Lower leg skin (tissue), 4 donors: ENCODE data around the gene LHFPL3. TPM values are rescaled to one million over a fixed set of nuclear protein-coding genes. Genes with fewer than 3 reads are reported as not detected.

Experiments
- DNase-seq, 2 donors: peaks; one replicate each; pipeline ENCODE4 v3.0.0-alpha.2; 2019; ENCODE audit warnings: low spot score in 2 of 2
- H3K4me3 ChIP-seq: fragments of 200-600 bp; sonication (generic); 2 replicates; pipeline ENCODE4 v1.5.1; 2017; ENCODE audit warnings: mild to moderate bottlenecking, low read depth; ENCODE audit not compliant: poor library complexity, severe bottlenecking
- CTCF ChIP-seq, 3 donors: fragments of 450-650 bp; IDR thresholded peaks; one replicate each; pipeline ENCODE4 v1.5.1; 2016; ENCODE audit warnings: antibody characterized with exemption in 3 of 3, mild to moderate bottlenecking in 3 of 3, moderate library complexity in 2 of 3
- POLR2A ChIP-seq, 2 donors: fragments of 450-650 bp; IDR thresholded peaks; one replicate each; pipeline ENCODE4 v1.6.1; 2016 to 2017; ENCODE audit warnings: antibody characterized with exemption in 2 of 2, mild to moderate bottlenecking in 1 of 2, moderate library complexity in 1 of 2
- WGBS, 2 donors: methylation state at CpG; one replicate each; pipeline ENCODE4 v1.1.5; 2018; 5-methylcytosine and 5-hydroxymethylcytosine counted together
- intact Hi-C: fragments of 100-400 bp; cut with DNase I; formaldehyde crosslinking; loops from one replicate; pipeline ENCODE4 v1.15.0; 2023; ENCODE audit warnings: low total_unique reads
- total RNA-seq, 4 donors: library from RNA; depleted of rRNA; stranded (reverse); fragments of >200 nt; gene quantifications; one replicate each; pipeline ENCODE4 v1.1.0, GENCODE V29; 2016

LHFPL3 gene
- total RNA-seq, 4 donors from 2014 or later: 0.16 to 2.4 TPM; not detected in 2

- TF ChIP-seq POLR2A (IDR thresholded peaks at IDR 0.05) (no peak), CTCF (IDR thresholded peaks at IDR 0.05) (no peak)
- intact Hi-C loops: no loop called here
- 92% methylated on average over 4 of the region's 4 CpGs for WGBS, 2 donors
- no peak for DNase-seq
- H3K4me3 ChIP-seq: no peak overlapping the region
Measured at GRCh38 chr7:104382616-104383015, 54.2 kb downstream of the LHFPL3 start.

GRCh38 chr7:104386943-104387342 is 58.5 kb downstream of the LHFPL3 start:
- TF ChIP-seq POLR2A (IDR thresholded peaks at IDR 0.05) (no peak), CTCF (IDR thresholded peaks at IDR 0.05) (no peak)
- no peak overlapping the region for H3K4me3 ChIP-seq
- intact Hi-C loops: no loop called here
- DNase-seq: no peak

GRCh38 chr7:104388222-104388621 is 59.8 kb downstream of the LHFPL3 start:
- intact Hi-C loops: no loop called here
- no peak for DNase-seq
- no peak overlapping the region for H3K4me3 ChIP-seq
- WGBS, 2 donors: 79 to 82% methylated on average over 3 of the region's 3 CpGs
- TF ChIP-seq POLR2A (IDR thresholded peaks at IDR 0.05): no peak
- TF ChIP-seq CTCF (IDR thresholded peaks at IDR 0.05): no peak

GRCh38 chr7:104395162-104395561 is 66.8 kb downstream of the LHFPL3 start:
- TF ChIP-seq CTCF (IDR thresholded peaks at IDR 0.05): no peak
- no peak for TF ChIP-seq POLR2A (IDR thresholded peaks at IDR 0.05)
- intact Hi-C loops: no loop called here

GRCh38 chr7:104397442-104397841 is 69.0 kb downstream of the LHFPL3 start:
- intact Hi-C loops: no loop called here
- whole genome bisulfite sequencing, 2 donors: 23% methylated on average over 4 of the region's 4 CpGs
- no peak for DNase-seq
- TF ChIP-seq CTCF (IDR thresholded peaks at IDR 0.05) (no peak), POLR2A (IDR thresholded peaks at IDR 0.05) (no peak)
- no peak overlapping the region for H3K4me3 ChIP-seq

More at GRCh38 chr7:104395162-104395561, 66.8 kb downstream of the LHFPL3 start:
- H3K4me3 ChIP-seq: no peak overlapping the region
- DNase-seq: no peak

GRCh38 chr7:104408371-104408770 is 80.0 kb downstream of the LHFPL3 start:
- intact Hi-C loops: no loop called here
- DNase-seq: no peak
- H3K4me3 ChIP-seq: no peak overlapping the region
- TF ChIP-seq CTCF (IDR thresholded peaks at IDR 0.05) (no peak), POLR2A (IDR thresholded peaks at IDR 0.05) (no peak)
- 84 to 86% methylated on average over 1 of the region's 1 CpG for WGBS, 2 donors
